NCI-H69 (cell line): ENCODE measurements around the gene PTPRN2.
"Not testable (repeated sequence)": the region's sequence is repeated elsewhere in the genome, so short reads cannot be mapped to it uniquely, and the experiment has no call there.

Experiments used
- DNase-seq: peaks from one replicate; lab custom pipeline; 2025; lab: John Stamatoyannopoulos, UW

The PTPRN2 gene

GRCh38 chr7:158175779-158176178, 411.8 kb downstream of the PTPRN2 start:
- DNase-seq, result no peak

- DNase-seq, result no peak
These were observed 412.7 kb downstream of the PTPRN2 start for GRCh38 chr7:158174947-158175346.

GRCh38 chr7:158167373-158167772, 420.2 kb downstream of the PTPRN2 start:
- no peak for DNase-seq

- DNase-seq, result no peak
These were observed 421.0 kb downstream of the PTPRN2 start for GRCh38 chr7:158166386-158167340.

GRCh38 chr7:158165711-158166110, 421.9 kb downstream of the PTPRN2 start:
- DNase-seq, result no peak

- DNase-seq, result no peak
These were observed 423.2 kb downstream of the PTPRN2 start for GRCh38 chr7:158164101-158165095.

GRCh38 chr7:158161194-158161593, 426.4 kb downstream of the PTPRN2 start:
- DNase-seq, result peak; percentile 24

GRCh38 chr7:158160199-158160598, 427.4 kb downstream of the PTPRN2 start:
- peak; percentile 58 for DNase-seq

- no peak for DNase-seq
These were observed 430.2 kb downstream of the PTPRN2 start for GRCh38 chr7:158157460-158157859.

- not testable (repeated sequence) for DNase-seq
These were observed 436.4 kb downstream of the PTPRN2 start for GRCh38 chr7:158151273-158151672.

GRCh38 chr7:158150234-158150633, 437.4 kb downstream of the PTPRN2 start:
- no peak for DNase-seq

GRCh38 chr7:158147431-158147830, 440.2 kb downstream of the PTPRN2 start:
- DNase-seq, result not testable (repeated sequence)

GRCh38 chr7:158145370-158145769, 442.3 kb downstream of the PTPRN2 start:
- no peak for DNase-seq

GRCh38 chr7:158143196-158144120, 444.2 kb downstream of the PTPRN2 start:
- no peak for DNase-seq

- DNase-seq, result no peak
These were observed 445.0 kb downstream of the PTPRN2 start for GRCh38 chr7:158142657-158143056.

GRCh38 chr7:158141806-158142518, 445.7 kb downstream of the PTPRN2 start:
- no peak for DNase-seq

- DNase-seq, result no peak
These were observed 446.4 kb downstream of the PTPRN2 start for GRCh38 chr7:158141221-158141582.

- DNase-seq, result no peak
These were observed 446.9 kb downstream of the PTPRN2 start for GRCh38 chr7:158140538-158141220.

GRCh38 chr7:158139499-158139898, 448.1 kb downstream of the PTPRN2 start:
- DNase-seq, result no peak

GRCh38 chr7:158138329-158138597, 449.4 kb downstream of the PTPRN2 start:
- DNase-seq, result no peak
